ENCODE results near the gene ADD1.

The ADD1 gene

GRCh38 chr4:2879026-2879425 is 35.4 kb downstream of the ADD1 start:
- in situ Hi-C loops (cut with MboI; ENCODE audit: low sequenced_read_pairs), result no loop called here

- in situ Hi-C loops (cut with MboI; ENCODE audit: low sequenced_read_pairs), result no loop called here
These were observed 37.8 kb downstream of the ADD1 start for GRCh38 chr4:2881431-2881830.

GRCh38 chr4:2882341-2882740 is 38.7 kb downstream of the ADD1 start:
- in situ Hi-C loops (cut with MboI; ENCODE audit: low sequenced_read_pairs), result no loop called here

GRCh38 chr4:2886161-2886560 is 42.5 kb downstream of the ADD1 start:
- in situ Hi-C loops (cut with MboI; ENCODE audit: low sequenced_read_pairs), result no loop called here

- in situ Hi-C loops (cut with MboI; ENCODE audit: low sequenced_read_pairs), result no loop called here
These were observed 43.0 kb downstream of the ADD1 start for GRCh38 chr4:2886622-2887021.

- in situ Hi-C loops (cut with MboI; ENCODE audit: low sequenced_read_pairs), result no loop called here
These were observed 43.7 kb downstream of the ADD1 start for GRCh38 chr4:2887343-2887742.

GRCh38 chr4:2888886-2889285 is 45.2 kb downstream of the ADD1 start:
- in situ Hi-C loops (cut with MboI; ENCODE audit: low sequenced_read_pairs), result no loop called here

- in situ Hi-C loops (cut with MboI; ENCODE audit: low sequenced_read_pairs), result no loop called here
These were observed 47.6 kb downstream of the ADD1 start for GRCh38 chr4:2891294-2891693.

GRCh38 chr4:2893772-2894171 is 50.1 kb downstream of the ADD1 start:
- in situ Hi-C loops (cut with MboI; ENCODE audit: low sequenced_read_pairs), result no loop called here

GRCh38 chr4:2898001-2898400 is 54.4 kb downstream of the ADD1 start:
- in situ Hi-C loops (cut with MboI; ENCODE audit: low sequenced_read_pairs), result no loop called here

- in situ Hi-C loops (cut with MboI; ENCODE audit: low sequenced_read_pairs), result no loop called here
These were observed 57.1 kb downstream of the ADD1 start for GRCh38 chr4:2900741-2901140.

GRCh38 chr4:2901186-2901585 is 57.5 kb downstream of the ADD1 start:
- in situ Hi-C loops (cut with MboI; ENCODE audit: low sequenced_read_pairs), result no loop called here

- in situ Hi-C loops (cut with MboI; ENCODE audit: low sequenced_read_pairs), result no loop called here
These were observed 58.5 kb downstream of the ADD1 start for GRCh38 chr4:2902126-2902525.

GRCh38 chr4:2905544-2905943 is 61.9 kb downstream of the ADD1 start:
- in situ Hi-C loops (cut with MboI; ENCODE audit: low sequenced_read_pairs), result no loop called here

GRCh38 chr4:2906218-2906617 is 62.6 kb downstream of the ADD1 start:
- in situ Hi-C loops (cut with MboI; ENCODE audit: low sequenced_read_pairs), result no loop called here

GRCh38 chr4:2907226-2907625 is 63.6 kb downstream of the ADD1 start:
- in situ Hi-C loops (cut with MboI; ENCODE audit: low sequenced_read_pairs), result no loop called here

- in situ Hi-C loops (cut with MboI; ENCODE audit: low sequenced_read_pairs), result no loop called here
These were observed 64.2 kb downstream of the ADD1 start for GRCh38 chr4:2907706-2908293.

GRCh38 chr4:2908686-2909085 is 65.0 kb downstream of the ADD1 start:
- in situ Hi-C loops (cut with MboI; ENCODE audit: low sequenced_read_pairs), result no loop called here

GRCh38 chr4:2909583-2909982 is 65.9 kb downstream of the ADD1 start:
- in situ Hi-C loops (cut with MboI; ENCODE audit: low sequenced_read_pairs), result no loop called here

GRCh38 chr4:2910409-2910808 is 66.8 kb downstream of the ADD1 start:
- in situ Hi-C loops (cut with MboI; ENCODE audit: low sequenced_read_pairs), result no loop called here

GRCh38 chr4:2911868-2912267 is 68.2 kb downstream of the ADD1 start:
- in situ Hi-C loops (cut with MboI; ENCODE audit: low sequenced_read_pairs), result no loop called here

GRCh38 chr4:2913168-2913567 is 69.5 kb downstream of the ADD1 start:
- in situ Hi-C loops (cut with MboI; ENCODE audit: low sequenced_read_pairs), result no loop called here
